ENCODE measurements around the gene TRABD2A.
"Not testable (repeated sequence)": the region's sequence is repeated elsewhere in the genome, so short reads cannot be mapped to it uniquely, and the experiment has no call there.

TRABD2A gene

DNA sequence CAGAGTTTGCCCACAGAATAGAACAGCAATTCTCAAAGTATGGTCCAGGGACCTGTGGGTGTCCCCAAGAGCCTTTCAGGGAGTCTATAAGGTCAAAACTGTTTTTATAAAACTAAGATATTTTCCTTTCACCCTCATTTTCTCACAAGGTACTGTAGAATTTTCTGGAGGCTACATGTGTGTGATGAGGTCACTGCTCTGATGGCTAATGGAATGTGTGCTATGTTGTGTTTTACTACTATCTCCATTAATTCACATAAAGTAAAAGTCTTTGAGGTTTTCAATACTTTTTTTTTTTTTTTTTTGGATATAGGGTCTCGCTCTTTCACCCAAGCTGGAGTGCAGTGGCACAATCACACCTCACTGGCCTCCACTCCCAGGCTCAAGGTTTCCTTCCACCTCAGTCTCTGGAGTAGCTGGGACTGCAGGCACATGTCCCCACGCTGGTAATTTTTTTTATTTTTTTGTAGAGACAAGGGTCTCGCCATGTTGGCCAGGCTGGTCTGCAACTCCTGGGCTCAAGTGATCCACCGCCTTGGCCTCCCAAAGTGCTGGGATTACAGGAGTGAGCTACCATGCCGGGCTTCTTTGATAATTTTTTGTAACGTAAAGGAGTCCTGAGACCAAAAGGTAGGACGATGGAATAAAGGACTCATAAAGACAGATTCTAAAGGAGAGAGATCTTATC, 1.8 kb downstream of the TRABD2A start:
- DNase-seq = no peak

GRCh38 chr2:84878459-84878858, 2.4 kb downstream of the TRABD2A start:
- DNase-seq = no peak

GRCh38 chr2:84876369-84876768, 4.5 kb downstream of the TRABD2A start:
- DNase-seq = no peak

GRCh38 chr2:84875619-84876018, 5.3 kb downstream of the TRABD2A start:
- not testable (repeated sequence) for DNase-seq

DNA sequence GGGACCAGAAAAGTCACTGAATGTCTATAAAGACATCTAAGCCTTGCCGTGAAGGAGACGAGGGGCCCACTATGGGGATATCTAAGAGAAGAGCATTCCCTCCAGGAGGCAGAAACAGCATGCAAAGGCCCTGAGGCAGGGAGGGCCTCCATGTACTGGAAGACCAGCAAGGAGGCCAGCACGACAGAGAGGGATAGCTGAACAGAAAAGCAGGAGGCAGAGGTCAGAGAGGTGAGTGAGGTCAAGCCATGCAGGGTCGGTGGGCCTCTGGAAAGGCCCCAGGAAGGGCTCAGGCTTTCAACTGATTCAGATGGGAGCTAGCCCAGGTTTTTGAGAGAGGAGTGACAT, 5.7 kb downstream of the TRABD2A start:
- no peak for DNase-seq

DNA sequence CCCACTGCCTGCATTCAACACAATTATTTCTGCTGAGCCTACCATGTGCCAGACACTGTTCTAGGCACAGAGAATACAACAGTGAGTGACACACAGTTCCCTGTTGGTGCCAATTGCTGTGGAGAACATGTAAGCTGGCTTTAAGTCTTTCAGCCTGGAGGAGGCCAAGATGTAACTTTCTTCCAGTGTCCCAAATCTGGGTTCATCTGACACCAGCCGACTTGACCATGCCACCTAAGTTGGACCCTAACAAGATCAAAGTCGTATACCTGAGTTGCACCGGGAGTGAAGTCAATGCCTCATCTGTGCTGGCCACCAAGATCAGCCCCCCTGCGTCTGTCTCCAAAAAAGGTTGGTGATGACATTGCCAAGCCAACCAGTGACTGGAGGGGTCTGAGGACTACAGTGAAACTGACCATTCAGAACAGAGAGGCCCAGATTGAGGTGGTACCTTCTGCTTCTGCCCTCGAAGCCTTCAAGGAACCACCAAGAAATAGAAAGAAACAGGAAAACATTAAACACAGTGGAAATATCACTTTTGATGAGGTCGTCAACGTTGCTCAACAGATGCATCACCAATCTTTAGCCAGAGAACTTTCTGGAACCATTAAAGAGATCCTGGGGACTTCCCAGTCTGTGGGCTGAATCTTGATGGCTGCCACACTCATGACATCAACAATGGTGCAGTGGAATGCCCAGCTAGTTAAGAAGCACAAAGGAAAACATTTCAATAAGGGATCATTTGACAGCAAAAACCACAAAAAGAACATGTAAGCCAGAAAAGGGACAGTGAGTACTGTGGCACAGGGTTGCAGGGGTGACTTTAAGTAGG, 6.3 kb downstream of the TRABD2A start:
- no peak for DNase-seq

GRCh38 chr2:84873350-84873749, 7.5 kb downstream of the TRABD2A start:
- DNase-seq = no peak

GRCh38 chr2:84872691-84873090, 8.2 kb downstream of the TRABD2A start:
- not testable (repeated sequence) for DNase-seq

- no peak for DNase-seq
Measured at GRCh38 chr2:84870306-84870705, 10.6 kb downstream of the TRABD2A start.

GRCh38 chr2:84868327-84868726, 12.6 kb downstream of the TRABD2A start:
- DNase-seq = not testable (repeated sequence)

DNA sequence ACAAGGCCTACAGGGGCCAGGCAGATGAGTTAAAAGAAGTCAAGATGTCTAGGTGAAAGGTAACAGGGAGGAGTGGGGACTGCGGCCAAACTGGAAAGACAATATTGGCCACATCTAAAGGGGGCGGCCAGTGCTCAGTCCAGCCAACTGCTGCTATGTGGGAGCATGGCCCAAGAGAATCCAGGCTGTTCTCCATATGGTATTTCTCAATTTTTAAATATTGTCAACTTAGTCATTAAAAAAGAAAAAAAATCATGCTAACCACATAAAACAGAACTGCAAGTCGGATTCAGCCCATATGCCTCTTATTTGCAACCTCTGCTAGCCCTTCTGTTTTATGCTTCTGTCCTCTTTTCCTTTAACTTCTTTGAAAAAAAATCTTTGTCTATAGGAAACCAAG, 14.8 kb downstream of the TRABD2A start:
- no peak for DNase-seq

DNA sequence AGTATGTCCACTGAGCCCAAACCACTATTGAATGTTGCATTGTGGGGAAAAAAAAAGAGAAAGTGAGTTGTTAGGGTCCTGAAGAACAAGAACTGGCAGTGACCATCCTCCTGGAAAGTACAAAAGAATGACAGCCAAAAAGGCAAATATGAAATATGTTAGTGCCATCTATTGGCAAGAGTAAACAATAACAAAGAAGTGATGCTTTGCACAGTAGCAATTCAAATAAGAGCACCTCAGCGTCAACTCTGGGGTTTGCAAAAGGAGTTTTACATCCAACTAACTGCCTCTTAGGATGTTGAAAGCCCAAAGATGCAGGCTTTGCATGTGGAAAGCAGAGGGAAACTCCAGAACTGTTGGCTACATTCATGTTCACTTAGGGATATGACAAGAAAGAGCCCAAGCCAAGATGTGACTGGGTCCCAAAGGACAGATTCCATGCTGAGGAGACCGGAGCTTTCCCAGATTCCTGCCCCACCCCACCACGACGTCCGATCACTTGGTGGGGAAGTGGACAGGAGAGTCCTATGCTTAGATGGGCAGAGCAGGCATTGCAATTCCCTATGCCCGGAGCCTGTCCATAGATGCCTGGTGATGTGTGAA, 15.6 kb downstream of the TRABD2A start:
- DNase-seq = no peak

DNA sequence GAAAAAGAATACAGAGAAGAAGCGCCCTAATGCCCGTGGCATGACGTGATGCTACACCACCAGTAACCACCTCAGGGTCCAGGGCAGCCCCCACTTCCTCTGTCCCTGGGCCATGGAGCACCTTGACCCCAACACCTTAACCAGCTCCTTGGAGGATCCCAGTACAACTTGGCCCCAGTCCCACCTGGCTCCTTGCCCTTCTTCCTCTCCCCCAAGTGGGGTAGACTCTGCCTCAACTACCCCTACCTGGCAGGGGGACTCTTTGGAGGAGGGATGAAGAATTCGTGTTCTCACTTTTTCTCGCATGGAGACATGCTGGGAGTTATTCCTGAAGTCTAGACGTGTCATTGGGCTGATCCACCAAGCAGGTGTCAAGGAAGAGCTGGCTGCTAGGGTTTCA, 18.9 kb downstream of the TRABD2A start:
- no peak for DNase-seq

DNA sequence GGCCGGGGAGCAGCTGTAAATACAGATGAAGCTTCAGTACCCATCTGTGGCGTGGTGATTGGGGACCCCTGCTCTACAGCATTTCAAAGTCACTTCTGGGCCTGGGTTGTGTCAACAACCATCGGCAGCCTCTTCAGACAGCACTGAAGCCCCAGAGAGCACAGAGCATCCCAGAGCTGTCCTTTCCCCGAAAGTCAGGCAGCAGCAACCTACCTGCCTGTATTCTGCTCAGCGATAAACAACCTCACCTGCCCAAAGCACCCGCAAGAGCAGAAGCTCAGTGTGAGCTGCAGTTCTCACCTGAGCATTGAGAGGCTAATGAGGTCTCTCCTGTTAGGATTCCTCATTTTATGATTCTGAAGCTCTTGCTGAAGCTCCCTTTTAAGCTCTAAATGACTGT, 19.3 kb downstream of the TRABD2A start:
- DNase-seq = no peak

GRCh38 chr2:84858937-84859336, 21.9 kb downstream of the TRABD2A start:
- DNase-seq = no peak

DNA sequence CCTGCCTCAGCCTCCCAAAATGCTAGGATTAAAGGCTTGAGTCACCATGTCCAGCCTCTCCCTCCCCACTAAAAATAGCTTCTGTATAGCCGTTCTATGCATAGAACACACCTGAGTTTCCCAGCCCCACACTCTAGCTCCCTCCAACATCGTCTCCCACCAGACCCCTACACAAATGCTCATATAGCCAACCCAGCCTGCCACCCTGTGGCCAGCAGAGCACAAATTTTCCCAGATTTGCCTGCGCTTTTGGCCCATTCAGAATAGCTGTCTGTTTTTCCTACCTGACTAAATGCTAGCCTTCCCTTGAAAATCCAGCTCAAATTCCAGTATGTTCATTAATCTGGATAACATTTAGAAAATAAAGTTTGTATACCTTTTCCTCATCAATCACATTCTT, 22.8 kb downstream of the TRABD2A start:
- DNase-seq = no peak

DNA sequence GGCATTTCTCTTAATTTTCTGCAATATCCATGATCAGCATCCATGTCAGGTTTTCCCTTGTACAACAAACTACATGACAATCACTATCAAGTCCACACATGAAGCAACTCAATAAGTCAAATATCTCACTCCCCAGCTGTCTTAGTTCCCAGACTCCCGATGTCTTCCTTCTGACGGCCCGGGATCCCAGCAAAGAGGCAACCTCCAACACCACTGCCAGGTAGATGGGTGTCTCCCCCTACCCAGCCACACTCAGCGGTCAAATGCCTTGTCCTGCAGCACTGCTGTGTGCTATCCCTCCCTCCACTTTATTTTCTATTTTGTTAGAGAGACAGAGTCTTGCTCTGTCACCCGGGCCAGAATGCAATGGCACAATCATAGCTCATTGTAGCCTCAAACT, 23.3 kb downstream of the TRABD2A start:
- no peak for DNase-seq

GRCh38 chr2:84856787-84857186, 24.1 kb downstream of the TRABD2A start:
- no peak for DNase-seq

- no peak for DNase-seq
Measured at GRCh38 chr2:84855731-84856130, 25.2 kb downstream of the TRABD2A start.

- no peak for DNase-seq
Measured at GRCh38 chr2:84854850-84855249, 26.0 kb downstream of the TRABD2A start.

DNA sequence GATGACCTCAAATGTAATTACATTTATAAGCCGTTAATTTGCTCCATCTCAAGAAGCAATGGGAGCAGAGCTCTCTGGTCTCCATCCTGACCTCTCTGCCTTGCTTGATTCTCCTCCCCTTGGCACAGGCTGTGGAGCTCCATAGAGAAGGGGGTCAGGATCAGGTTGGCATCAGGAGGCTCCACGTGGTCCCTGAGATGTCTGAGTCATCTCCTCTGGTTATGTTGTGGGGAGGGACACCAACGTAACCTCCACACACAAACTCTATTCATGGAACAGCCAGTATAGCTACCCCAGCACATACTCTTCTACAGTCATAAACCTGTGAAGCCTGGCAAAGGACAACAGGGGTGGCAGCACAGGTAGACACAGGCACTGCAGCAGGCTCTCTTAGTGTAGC, 29.0 kb downstream of the TRABD2A start:
- DNase-seq = no peak

DNA sequence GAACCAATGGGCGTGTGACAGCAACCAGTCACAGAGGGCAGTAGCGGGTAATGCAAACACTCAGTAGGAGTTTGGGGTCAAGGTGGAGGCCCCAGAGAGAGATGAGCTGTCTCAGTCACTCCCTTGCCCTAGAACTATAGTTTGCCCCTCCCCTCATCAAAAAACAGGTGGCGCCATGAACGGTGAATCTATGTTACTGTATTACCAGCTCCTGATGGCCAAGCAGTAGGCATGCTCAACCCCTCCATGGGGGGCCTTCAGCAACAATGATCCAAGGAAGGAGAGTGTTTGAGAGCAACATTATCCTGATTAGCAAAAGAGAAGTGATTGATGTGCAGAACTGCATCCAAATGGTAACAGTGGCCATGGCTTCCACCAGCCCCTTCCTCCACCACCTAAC, 30.4 kb downstream of the TRABD2A start:
- no peak for DNase-seq

DNA sequence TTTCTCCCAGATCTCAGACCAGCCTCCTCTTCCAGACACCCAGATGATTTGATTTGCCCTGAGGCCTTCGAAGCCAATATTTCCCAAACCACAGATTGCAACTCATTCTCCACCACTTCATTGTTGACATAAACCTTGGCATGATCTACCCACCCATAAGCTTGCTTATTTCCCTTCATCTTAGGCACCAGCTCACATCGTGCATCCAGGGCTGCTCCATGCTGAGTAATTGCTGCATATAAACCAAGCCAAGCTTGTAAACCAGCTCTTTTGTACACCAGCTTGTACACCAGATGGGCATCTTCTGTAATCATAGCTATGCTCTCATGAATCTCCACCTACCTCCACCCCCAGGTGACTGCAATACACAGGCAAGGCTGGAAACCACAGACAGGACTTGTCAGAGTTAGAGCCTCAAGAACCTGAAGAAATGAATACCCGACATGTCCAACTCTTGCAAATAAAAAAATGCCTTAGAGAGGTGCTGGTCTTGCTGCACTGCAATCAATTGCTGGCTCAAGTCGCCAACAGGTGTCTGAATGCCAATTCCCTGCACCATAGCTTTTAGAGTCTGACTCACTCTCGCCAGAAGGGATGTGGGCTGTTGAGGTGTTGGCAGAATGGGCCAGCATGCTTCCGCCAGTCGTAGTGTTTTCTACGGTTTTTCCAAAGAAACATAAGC, 31.5 kb downstream of the TRABD2A start:
- DNase-seq = no peak

Measured in DMS153 (cell line).